H1 (cell line): ENCODE data around the gene THEMIS. TPM values are rescaled to one million over a fixed set of nuclear protein-coding genes. Genes with fewer than 3 reads are reported as not detected.

Experiments used
- CTCF ChIA-PET: fragments of 300-600 bp; sonication (Branson Sonifier 250); formaldehyde crosslinking; loops from one replicate; lab custom pipeline; 2021; ENCODE audit not compliant: partially characterized antibody; lab: Charles Lee
- POLR2A ChIA-PET: fragments of 300-600 bp; sonication (Branson Sonifier 250); formaldehyde crosslinking; loops from one replicate; lab custom pipeline; 2021; ENCODE audit warnings: inconsistent platforms; ENCODE audit not compliant: partially characterized antibody; lab: Charles Lee
- DNase-seq, 2 experiments: peaks; one replicate each; pipeline versions ENCODE4 v3.0.0 to v3.0.0-alpha.2; 2010 to 2022; ENCODE audit warnings: low spot score in 2 of 2, low read depth in 1 of 2, mixed read lengths in 1 of 2
- FAIRE-seq: peaks from 2 replicates; lab custom pipeline; 2011; peaks lifted over from hg19 to GRCh38; lab: Jason Lieb, UNC
- H2AFZ ChIP-seq: 2 replicates; pipeline ENCODE4 v1.8.1; 2012; ENCODE audit warnings: low read length, inconsistent platforms
- H2AK5ac ChIP-seq: 2 replicates; pipeline ENCODE4 v1.6.1; 2013; ENCODE audit warnings: low read depth, low read length
- H2BK120ac ChIP-seq: replicated peaks from 2 replicates; pipeline ENCODE3; 2013; ENCODE audit warnings: low read depth, low read length, inconsistent platforms
- H2BK12ac ChIP-seq: 2 replicates; pipeline ENCODE4 v1.6.1; 2013; ENCODE audit warnings: low read depth, low read length
- H2BK15ac ChIP-seq: 2 replicates; pipeline ENCODE4 v1.6.1; 2013; ENCODE audit warnings: low read length
- H2BK20ac ChIP-seq: 2 replicates; pipeline ENCODE4 v1.6.1; 2013; ENCODE audit warnings: low read length
- H2BK5ac ChIP-seq: 2 replicates; pipeline ENCODE4 v1.6.1; 2013; ENCODE audit warnings: low read depth, low read length
- H3K14ac ChIP-seq: 2 replicates; pipeline ENCODE4 v1.6.1; 2013; ENCODE audit warnings: inconsistent platforms; ENCODE audit not compliant: insufficient read length
- H3K18ac ChIP-seq: 2 replicates; pipeline ENCODE4 v1.6.1; 2013; ENCODE audit warnings: low read length; ENCODE audit errors: extremely low read depth
- H3K23ac ChIP-seq: 2 replicates; pipeline ENCODE4 v1.6.1; 2013; ENCODE audit warnings: inconsistent platforms; ENCODE audit not compliant: insufficient read length
- H3K23me2 ChIP-seq: 2 replicates; pipeline ENCODE4 v1.6.1; 2013; ENCODE audit warnings: low read depth, low read length
- H3K27ac ChIP-seq: 2 replicates; pipeline ENCODE4 v1.6.1; 2011; ENCODE audit warnings: low read depth, low read length, inconsistent platforms
- H3K27me3 ChIP-seq, 4 experiments: replicated peaks in 1 of 4; 1 replicate in 1 of 4; 2 replicates in 3 of 4; pipeline versions ENCODE4 v1.6.1 to v1.8.1; 2011 to 2013; ENCODE audit warnings: low read length in 3 of 4, mild to moderate bottlenecking in 3 of 4, inconsistent platforms in 2 of 4, mixed read lengths in 2 of 4, moderate library complexity in 1 of 4; ENCODE audit not compliant: control insufficient read depth in 3 of 4, insufficient read depth in 3 of 4; ENCODE audit errors: extremely low read depth in 1 of 4
- H3K36me3 ChIP-seq, 4 experiments: 2 replicates each; pipeline versions ENCODE4 v1.6.1 to v1.8.1; 2011 to 2013; ENCODE audit warnings: mild to moderate bottlenecking in 4 of 4, low read length in 3 of 4, moderate library complexity in 2 of 4, control low read depth in 1 of 4, inconsistent platforms in 1 of 4; ENCODE audit not compliant: insufficient read depth in 4 of 4, control insufficient read depth in 2 of 4
- H3K4ac ChIP-seq: replicated peaks from 2 replicates; pipeline ENCODE3; 2013; ENCODE audit warnings: low read length, low read depth, mixed read lengths, inconsistent platforms; ENCODE audit not compliant: insufficient read length
- H3K4me1 ChIP-seq, 4 experiments: replicated peaks in 1 of 4; 1 replicate in 1 of 4; 2 replicates in 3 of 4; pipeline versions ENCODE4 v1.6.1 to v1.8.1; 2011 to 2013; ENCODE audit warnings: low read length in 3 of 4, inconsistent platforms in 2 of 4, mixed read lengths in 1 of 4; ENCODE audit not compliant: insufficient read depth in 4 of 4, control insufficient read depth in 3 of 4
- H3K4me2 ChIP-seq, 2 experiments: 2 replicates each; pipeline versions ENCODE4 v1.6.1 to v1.8.1; 2011 to 2013; ENCODE audit warnings: low read depth in 2 of 2, low read length in 2 of 2, control low read depth in 1 of 2, inconsistent platforms in 1 of 2, mild to moderate bottlenecking in 1 of 2; ENCODE audit not compliant: insufficient read depth in 1 of 2
- H3K4me3 ChIP-seq, 4 experiments: fragments of 200-600, 300-600 bp in 1 of 4; sonication (generic), shearing (Covaris generic), sonication (Bioruptor Twin) in 1 of 4; 2 replicates each; pipeline versions ENCODE4 v1.5.1 to v1.8.1; 2011 to 2016; ENCODE audit warnings: low read length in 4 of 4, low read depth in 3 of 4, control low read depth in 2 of 4, inconsistent platforms in 2 of 4, mild to moderate bottlenecking in 2 of 4, mixed read lengths in 1 of 4, moderate library complexity in 1 of 4; ENCODE audit not compliant: insufficient read depth in 2 of 4; ENCODE audit errors: extremely low read depth in 1 of 4
- H3K56ac ChIP-seq: replicated peaks from 2 replicates; pipeline ENCODE3; 2013; ENCODE audit warnings: low read depth, mild to moderate bottlenecking, mixed read lengths, low read length, inconsistent platforms; ENCODE audit not compliant: insufficient read length
- H3K79me1 ChIP-seq: 2 replicates; pipeline ENCODE4 v1.6.1; 2013; ENCODE audit warnings: low read depth, low read length, control low read depth
- H3K79me2 ChIP-seq, 2 experiments: 2 replicates each; pipeline versions ENCODE4 v1.6.1 to v1.8.1; 2012 to 2013; ENCODE audit warnings: low read length in 2 of 2, mild to moderate bottlenecking in 2 of 2, inconsistent platforms in 1 of 2; ENCODE audit not compliant: insufficient read depth in 2 of 2, control insufficient read depth in 1 of 2
- H3K9ac ChIP-seq, 4 experiments: replicated peaks in 1 of 4; 1 replicate in 1 of 4; 2 replicates in 3 of 4; pipeline versions ENCODE4 v1.6.1 to v1.8.1; 2011 to 2013; ENCODE audit warnings: low read depth in 3 of 4, low read length in 3 of 4, control low read depth in 2 of 4, mild to moderate bottlenecking in 2 of 4, moderate library complexity in 2 of 4, inconsistent platforms in 1 of 4; ENCODE audit errors: extremely low read depth in 1 of 4
- H3K9me3 ChIP-seq, 2 experiments: 2 replicates each; pipeline versions ENCODE4 v1.6.1 to v1.8.1; 2012 to 2013; ENCODE audit warnings: mild to moderate bottlenecking in 2 of 2, moderate library complexity in 2 of 2, control low read depth in 1 of 2, inconsistent platforms in 1 of 2, low read depth in 1 of 2, low read length in 1 of 2, mixed read lengths in 1 of 2; ENCODE audit not compliant: insufficient read depth in 2 of 2
- H4K20me1 ChIP-seq, 2 experiments: replicated peaks in 1 of 2; 2 replicates each; pipeline versions ENCODE3 to v1.8.1; 2011 to 2013; ENCODE audit warnings: inconsistent platforms in 2 of 2, low read length in 2 of 2, mild to moderate bottlenecking in 1 of 2; ENCODE audit not compliant: insufficient read depth in 2 of 2, control insufficient read depth in 1 of 2
- H4K5ac ChIP-seq: 2 replicates; pipeline ENCODE4 v1.6.1; 2013; ENCODE audit warnings: low read length, low read depth, mixed read lengths, inconsistent platforms; ENCODE audit not compliant: insufficient read length
- H4K8ac ChIP-seq: 2 replicates; pipeline ENCODE4 v1.8.0; 2013; ENCODE audit warnings: mild to moderate bottlenecking, moderate library complexity, low read length, inconsistent platforms; ENCODE audit not compliant: insufficient read depth; ENCODE audit errors: extremely low read depth
- H4K91ac ChIP-seq: replicated peaks from 2 replicates; pipeline ENCODE3; 2013; ENCODE audit warnings: low read length, mixed read lengths, inconsistent platforms; ENCODE audit not compliant: insufficient read length
- ATF3 ChIP-seq: IDR thresholded peaks from 2 replicates; pipeline ENCODE4 v1.6.1; 2011; ENCODE audit warnings: low read depth, mild to moderate bottlenecking, low read length; ENCODE audit not compliant: insufficient read depth
- CBX5 ChIP-seq: fragments of 300-800, 300-1000 bp; sonication (generic); IDR thresholded peaks from 2 replicates; pipeline ENCODE4 v1.7.1; 2016; ENCODE audit warnings: antibody characterized with exemption, low read length, low read depth
- EGR1 ChIP-seq: IDR thresholded peaks from 2 replicates; pipeline ENCODE4 v1.6.1; 2011; ENCODE audit warnings: low read depth, low read length, borderline replicate concordance
- JUN ChIP-seq: IDR thresholded peaks from 2 replicates; pipeline ENCODE4 v1.6.1; 2011; ENCODE audit warnings: low read depth, mild to moderate bottlenecking, improper control_type of control experiment, low read length
- KDM1A ChIP-seq: fragments of 200-600, 300-600 bp; sonication (generic); IDR thresholded peaks from 2 replicates; pipeline ENCODE4 v1.7.1; 2016; ENCODE audit warnings: mild to moderate bottlenecking, low read length, borderline replicate concordance
- POLR2AphosphoS5 ChIP-seq: IDR thresholded peaks from 2 replicates; pipeline ENCODE4 v1.6.1; 2011; ENCODE audit warnings: low read depth, low read length
- RXRA ChIP-seq: IDR thresholded peaks from 2 replicates; pipeline ENCODE4 v1.6.1; 2011; ENCODE audit warnings: low read depth, mild to moderate bottlenecking, low read length, moderate library complexity; ENCODE audit not compliant: insufficient read depth
- SIN3A ChIP-seq, 2 experiments: IDR thresholded peaks in 1 of 2; conservative IDR thresholded peaks in 1 of 2; 2 replicates each; pipeline ENCODE4 v1.6.1; 2011 to 2012; ENCODE audit warnings: low read length in 2 of 2, improper control_type of control experiment in 1 of 2, low read depth in 1 of 2, mild to moderate bottlenecking in 1 of 2
- TAF1 ChIP-seq: IDR thresholded peaks from 2 replicates; pipeline ENCODE4 v1.6.1; 2011; ENCODE audit warnings: mild to moderate bottlenecking, low read depth, low read length
- TCF12 ChIP-seq: IDR thresholded peaks from 2 replicates; pipeline ENCODE4 v1.6.1; 2011; ENCODE audit warnings: low read depth, mild to moderate bottlenecking, low read length
- WGBS, 2 experiments: shearing (Covaris generic) in 1 of 2; methylation state at CpG; one replicate each; pipeline versions ENCODE4 v1.1.6 to v1.1.7; 2013 to 2015; ENCODE audit warnings: low lambda C conversion rate in 2 of 2, mixed read lengths in 2 of 2, inconsistent platforms in 1 of 2, low coverage in 1 of 2, missing lambda C conversion rate in 1 of 2; ENCODE audit not compliant: insufficient replicate concordance in 2 of 2, insufficient coverage in 1 of 2, insufficient read length in 1 of 2; ENCODE audit errors: extremely low coverage in 1 of 2, missing lambda C conversion rate in 1 of 2; 5-methylcytosine and 5-hydroxymethylcytosine counted together
- polyA plus RNA-seq, 7 experiments: library from polyadenylated mRNA; depleted of rRNA in 3 of 7; stranded (reverse) in 5 of 7; unstranded in 2 of 7; fragments of >200 nt in 5 of 7; fragments of 200-250 nt in 2 of 7; gene quantifications; 1 replicate in 5 of 7; 2 replicates in 1 of 7; 4 replicates in 1 of 7; pipeline versions ENCODE4 v1.2.1 to v1.2.3, GENCODE V29; 2011 to 2013; ENCODE audit warnings: missing spikeins in 2 of 7, mixed read lengths in 2 of 7
- total RNA-seq: library from RNA; stranded (reverse); fragmentation: NEBNext Ultra II Directional; extraction: Animal tissue kit (Norgen Biotek cat#: 25700); gene quantifications from 2 replicates; pipeline ENCODE4 v1.2.1, GENCODE V29; 2021
- TF ChIP-seq, protein P1 (sequence below), 3 experiments: IDR thresholded peaks; 1 replicate in 2 of 3; 2 replicates in 1 of 3; pipeline versions ENCODE4 v1.5.1 to v1.6.1; 2011; ENCODE audit warnings: low read length in 3 of 3, mild to moderate bottlenecking in 3 of 3, inconsistent platforms in 2 of 3, low read depth in 1 of 3, moderate library complexity in 1 of 3; ENCODE audit not compliant: insufficient read depth in 1 of 3; ENCODE audit errors: control extremely low read depth in 1 of 3

The THEMIS gene
- total and polyA plus RNA-seq, 2 of the 8 experiments (the other 6 are each of a cell fraction or from before 2014, with no cell fraction given) = not detected

- Histone ChIP-seq H3K79me2 (no peaks in the 10 kb centered on the region), H4K20me1 (no peaks in the 10 kb centered on the region), H4K8ac (no peak overlapping the region), H3K4me1 (no peaks in the 10 kb centered on the region), H2BK5ac (no peak overlapping the region), H2BK12ac (no peak overlapping the region), H3K4ac (no peak overlapping the region), H3K79me1 (no peaks in the 10 kb centered on the region), H3K18ac (no peak overlapping the region), H3K23me2 (no peaks in the 10 kb centered on the region), H3K14ac (no peak overlapping the region), H3K27ac (no peak overlapping the region), H2AK5ac (no peak overlapping the region), H4K5ac (no peak overlapping the region), H3K36me3 (no peaks in the 10 kb centered on the region), H2AFZ (no peak overlapping the region), H2BK20ac (no peak overlapping the region), H3K23ac (no peak overlapping the region), H3K27me3 (no peaks in the 10 kb centered on the region), H2BK15ac (no peak overlapping the region), H3K9me3 (no peaks in the 10 kb centered on the region), H3K9ac (no peak overlapping the region), H4K91ac (no peak overlapping the region), H3K4me2 (no peak overlapping the region), H3K4me3 (no peak overlapping the region), H3K56ac (no peak overlapping the region), H2BK120ac (no peak overlapping the region)
- WGBS, 2 experiments = 45% methylated on average over 2 of the region's 2 CpGs; no CpG with 5 or more reads in 1 of the 2 experiments
- POLR2A ChIA-PET = no interaction called here
- CTCF ChIA-PET = no interaction called here
- DNase-seq (no peak), FAIRE-seq (no peak)
- TF ChIP-seq POLR2AphosphoS5 (no peak), SIN3A (conservative IDR thresholded peaks at IDR 0.05 in 1 of 2, IDR thresholded peaks at IDR 0.05 in 1 of 2; ENCODE audit: low read depth in 1 of 2, low read length in 2 of 2) (no peak), KDM1A (no peak), EGR1 (no peak), TCF12 (no peak), ATF3 (no peak), JUN (no peak), CBX5 (no peak), TAF1 (no peak), RXRA (no peak)
- TF ChIP-seq, protein P1, sequence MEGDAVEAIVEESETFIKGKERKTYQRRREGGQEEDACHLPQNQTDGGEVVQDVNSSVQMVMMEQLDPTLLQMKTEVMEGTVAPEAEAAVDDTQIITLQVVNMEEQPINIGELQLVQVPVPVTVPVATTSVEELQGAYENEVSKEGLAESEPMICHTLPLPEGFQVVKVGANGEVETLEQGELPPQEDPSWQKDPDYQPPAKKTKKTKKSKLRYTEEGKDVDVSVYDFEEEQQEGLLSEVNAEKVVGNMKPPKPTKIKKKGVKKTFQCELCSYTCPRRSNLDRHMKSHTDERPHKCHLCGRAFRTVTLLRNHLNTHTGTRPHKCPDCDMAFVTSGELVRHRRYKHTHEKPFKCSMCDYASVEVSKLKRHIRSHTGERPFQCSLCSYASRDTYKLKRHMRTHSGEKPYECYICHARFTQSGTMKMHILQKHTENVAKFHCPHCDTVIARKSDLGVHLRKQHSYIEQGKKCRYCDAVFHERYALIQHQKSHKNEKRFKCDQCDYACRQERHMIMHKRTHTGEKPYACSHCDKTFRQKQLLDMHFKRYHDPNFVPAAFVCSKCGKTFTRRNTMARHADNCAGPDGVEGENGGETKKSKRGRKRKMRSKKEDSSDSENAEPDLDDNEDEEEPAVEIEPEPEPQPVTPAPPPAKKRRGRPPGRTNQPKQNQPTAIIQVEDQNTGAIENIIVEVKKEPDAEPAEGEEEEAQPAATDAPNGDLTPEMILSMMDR (IDR thresholded peaks at IDR 0.05; ENCODE audit: control extremely low read depth in 1 of 3, insufficient read depth in 1 of 3, low read depth in 1 of 3, low read length in 3 of 3) = no peak
Observed at GRCh38 chr6:127818149-127818548, 82.7 kb downstream of the THEMIS start.
